HL-60 (cell line): ENCODE data around the gene RAMAC.

Experiments
- GABPA ChIP-seq: IDR thresholded peaks from 2 replicates; pipeline ENCODE4 v1.6.1; 2012; ENCODE audit warnings: low read depth
- POLR2AphosphoS5 ChIP-seq: IDR thresholded peaks from 2 replicates; pipeline ENCODE4 v1.6.1; 2012; ENCODE audit warnings: low read depth
- TF ChIP-seq, protein P1 (sequence below): IDR thresholded peaks from one replicate; pipeline ENCODE4 v1.5.1; 2011; ENCODE audit warnings: low read length, control low read depth, inconsistent platforms; ENCODE audit not compliant: insufficient read depth
- TF ChIP-seq, protein P2 (sequence below): IDR thresholded peaks from 2 replicates; pipeline ENCODE4 v1.6.1; 2012; ENCODE audit warnings: low read depth; ENCODE audit not compliant: insufficient replicate concordance

DNA sequence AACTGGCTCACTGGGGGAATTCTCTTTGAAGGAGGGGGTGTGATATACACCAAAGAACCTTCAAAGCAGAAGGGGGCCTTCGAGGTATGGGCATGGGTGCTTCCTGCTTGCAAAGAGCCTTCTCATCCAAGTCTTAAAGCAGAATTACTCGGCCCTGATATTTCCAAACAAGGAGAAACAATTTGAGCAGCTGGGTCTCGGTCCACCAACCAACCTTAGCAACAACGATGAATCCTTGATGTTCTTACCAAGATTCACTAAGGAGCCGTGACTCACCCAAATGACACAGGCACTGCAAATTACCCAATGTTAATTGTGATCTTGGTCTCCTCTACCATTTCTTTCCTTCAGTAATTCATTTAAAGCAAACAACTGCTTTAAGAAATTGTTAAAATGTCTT lies 41.2 kb upstream of the RAMAC start:
- TF ChIP-seq, protein P1, sequence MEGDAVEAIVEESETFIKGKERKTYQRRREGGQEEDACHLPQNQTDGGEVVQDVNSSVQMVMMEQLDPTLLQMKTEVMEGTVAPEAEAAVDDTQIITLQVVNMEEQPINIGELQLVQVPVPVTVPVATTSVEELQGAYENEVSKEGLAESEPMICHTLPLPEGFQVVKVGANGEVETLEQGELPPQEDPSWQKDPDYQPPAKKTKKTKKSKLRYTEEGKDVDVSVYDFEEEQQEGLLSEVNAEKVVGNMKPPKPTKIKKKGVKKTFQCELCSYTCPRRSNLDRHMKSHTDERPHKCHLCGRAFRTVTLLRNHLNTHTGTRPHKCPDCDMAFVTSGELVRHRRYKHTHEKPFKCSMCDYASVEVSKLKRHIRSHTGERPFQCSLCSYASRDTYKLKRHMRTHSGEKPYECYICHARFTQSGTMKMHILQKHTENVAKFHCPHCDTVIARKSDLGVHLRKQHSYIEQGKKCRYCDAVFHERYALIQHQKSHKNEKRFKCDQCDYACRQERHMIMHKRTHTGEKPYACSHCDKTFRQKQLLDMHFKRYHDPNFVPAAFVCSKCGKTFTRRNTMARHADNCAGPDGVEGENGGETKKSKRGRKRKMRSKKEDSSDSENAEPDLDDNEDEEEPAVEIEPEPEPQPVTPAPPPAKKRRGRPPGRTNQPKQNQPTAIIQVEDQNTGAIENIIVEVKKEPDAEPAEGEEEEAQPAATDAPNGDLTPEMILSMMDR = no peak
- TF ChIP-seq POLR2AphosphoS5 (no peak), GABPA (no peak)
- TF ChIP-seq, protein P2, sequence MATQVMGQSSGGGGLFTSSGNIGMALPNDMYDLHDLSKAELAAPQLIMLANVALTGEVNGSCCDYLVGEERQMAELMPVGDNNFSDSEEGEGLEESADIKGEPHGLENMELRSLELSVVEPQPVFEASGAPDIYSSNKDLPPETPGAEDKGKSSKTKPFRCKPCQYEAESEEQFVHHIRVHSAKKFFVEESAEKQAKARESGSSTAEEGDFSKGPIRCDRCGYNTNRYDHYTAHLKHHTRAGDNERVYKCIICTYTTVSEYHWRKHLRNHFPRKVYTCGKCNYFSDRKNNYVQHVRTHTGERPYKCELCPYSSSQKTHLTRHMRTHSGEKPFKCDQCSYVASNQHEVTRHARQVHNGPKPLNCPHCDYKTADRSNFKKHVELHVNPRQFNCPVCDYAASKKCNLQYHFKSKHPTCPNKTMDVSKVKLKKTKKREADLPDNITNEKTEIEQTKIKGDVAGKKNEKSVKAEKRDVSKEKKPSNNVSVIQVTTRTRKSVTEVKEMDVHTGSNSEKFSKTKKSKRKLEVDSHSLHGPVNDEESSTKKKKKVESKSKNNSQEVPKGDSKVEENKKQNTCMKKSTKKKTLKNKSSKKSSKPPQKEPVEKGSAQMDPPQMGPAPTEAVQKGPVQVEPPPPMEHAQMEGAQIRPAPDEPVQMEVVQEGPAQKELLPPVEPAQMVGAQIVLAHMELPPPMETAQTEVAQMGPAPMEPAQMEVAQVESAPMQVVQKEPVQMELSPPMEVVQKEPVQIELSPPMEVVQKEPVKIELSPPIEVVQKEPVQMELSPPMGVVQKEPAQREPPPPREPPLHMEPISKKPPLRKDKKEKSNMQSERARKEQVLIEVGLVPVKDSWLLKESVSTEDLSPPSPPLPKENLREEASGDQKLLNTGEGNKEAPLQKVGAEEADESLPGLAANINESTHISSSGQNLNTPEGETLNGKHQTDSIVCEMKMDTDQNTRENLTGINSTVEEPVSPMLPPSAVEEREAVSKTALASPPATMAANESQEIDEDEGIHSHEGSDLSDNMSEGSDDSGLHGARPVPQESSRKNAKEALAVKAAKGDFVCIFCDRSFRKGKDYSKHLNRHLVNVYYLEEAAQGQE = no peak
